Thyroid gland (tissue), 4 donors: Measurements from ENCODE around the gene INTS2.

Experiments used
- POLR2A ChIP-seq, 2 donors: fragments of 450-650 bp; IDR thresholded peaks; one replicate each; pipeline ENCODE4 v1.6.1; 2017; ENCODE audit warnings: antibody characterized with exemption in 2 of 2, mild to moderate bottlenecking in 2 of 2, moderate library complexity in 1 of 2
- TF ChIP-seq, protein P1 (sequence below), 6 experiments: fragments of 200-600 bp in 3 of 6; fragments of 450-650 bp in 3 of 6; sonication (generic) in 3 of 6; IDR thresholded peaks; one replicate each; pipeline ENCODE4 v1.5.1; 2016 to 2019; ENCODE audit warnings: antibody characterized with exemption in 6 of 6, mild to moderate bottlenecking in 2 of 6, inconsistent platforms in 1 of 6, moderate library complexity in 1 of 6

GRCh38 chr17:61868074-61868473, 59.7 kb downstream of the INTS2 start:
- TF ChIP-seq POLR2A (IDR thresholded peaks at IDR 0.05): no peak
- TF ChIP-seq, protein P1, sequence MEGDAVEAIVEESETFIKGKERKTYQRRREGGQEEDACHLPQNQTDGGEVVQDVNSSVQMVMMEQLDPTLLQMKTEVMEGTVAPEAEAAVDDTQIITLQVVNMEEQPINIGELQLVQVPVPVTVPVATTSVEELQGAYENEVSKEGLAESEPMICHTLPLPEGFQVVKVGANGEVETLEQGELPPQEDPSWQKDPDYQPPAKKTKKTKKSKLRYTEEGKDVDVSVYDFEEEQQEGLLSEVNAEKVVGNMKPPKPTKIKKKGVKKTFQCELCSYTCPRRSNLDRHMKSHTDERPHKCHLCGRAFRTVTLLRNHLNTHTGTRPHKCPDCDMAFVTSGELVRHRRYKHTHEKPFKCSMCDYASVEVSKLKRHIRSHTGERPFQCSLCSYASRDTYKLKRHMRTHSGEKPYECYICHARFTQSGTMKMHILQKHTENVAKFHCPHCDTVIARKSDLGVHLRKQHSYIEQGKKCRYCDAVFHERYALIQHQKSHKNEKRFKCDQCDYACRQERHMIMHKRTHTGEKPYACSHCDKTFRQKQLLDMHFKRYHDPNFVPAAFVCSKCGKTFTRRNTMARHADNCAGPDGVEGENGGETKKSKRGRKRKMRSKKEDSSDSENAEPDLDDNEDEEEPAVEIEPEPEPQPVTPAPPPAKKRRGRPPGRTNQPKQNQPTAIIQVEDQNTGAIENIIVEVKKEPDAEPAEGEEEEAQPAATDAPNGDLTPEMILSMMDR (IDR thresholded peaks at IDR 0.05): no peak
